ENCODE results near the gene ANO2.

Gene ANO2

GRCh38 chr12:5967645-5968415, 22.8 kb upstream of the ANO2 start:
- no peak for DNase-seq
- H3K27ac ChIP-seq: no peak overlapping the region
- H3K27me3 ChIP-seq (replicated peaks): no peaks in the 10 kb centered on the region
- in situ Hi-C loops (cut with HindIII; ENCODE audit: low pct_ligation_motif_present, low sequenced_read_pairs): no loop called here
- H3K36me3 ChIP-seq (replicated peaks): no peaks in the 10 kb centered on the region
- H3K4me3 ChIP-seq (ENCODE audit: low read depth, low read length): no peak overlapping the region
- TF ChIP-seq CTCF (IDR thresholded peaks at IDR 0.05; ENCODE audit: low read depth, low read length, missing control alignments): no peak

DNA sequence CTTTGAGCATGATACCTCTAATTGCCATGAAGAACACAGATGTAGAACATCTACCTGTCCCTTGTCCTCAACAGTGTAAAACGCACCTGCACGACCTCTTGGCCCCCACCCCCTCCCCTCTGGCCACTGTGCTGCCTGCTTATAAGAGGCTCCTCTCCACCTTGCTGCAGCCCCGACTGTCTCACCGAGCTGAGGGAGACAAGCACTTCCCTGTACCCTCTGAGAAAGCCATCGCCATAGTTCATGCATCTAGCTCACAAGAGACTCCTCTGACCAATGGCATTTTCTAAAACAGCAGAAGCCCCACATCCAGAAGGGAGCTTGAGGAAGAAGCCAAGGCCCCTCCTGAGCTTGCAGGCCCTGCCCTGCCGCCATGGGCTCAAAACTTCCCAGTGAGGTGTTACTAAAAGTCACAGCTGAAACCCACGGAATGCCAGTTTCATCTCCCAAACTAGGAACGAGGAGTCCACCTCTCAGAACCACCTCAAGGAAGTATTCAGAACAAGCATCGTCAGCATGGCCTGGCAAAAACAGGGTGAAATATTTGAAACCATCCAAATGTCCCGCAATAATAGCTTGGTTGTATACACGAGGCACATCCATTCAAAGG, 21.5 kb upstream of the ANO2 start:
- no peak for TF ChIP-seq CTCF (IDR thresholded peaks at IDR 0.05; ENCODE audit: low read depth, low read length, missing control alignments)
- Histone ChIP-seq H3K36me3 (replicated peaks) (no peaks in the 10 kb centered on the region), H3K4me3 (ENCODE audit: low read depth, low read length) (no peak overlapping the region), H3K27me3 (replicated peaks) (no peaks in the 10 kb centered on the region), H3K27ac (no peak overlapping the region)
- in situ Hi-C loops (cut with HindIII; ENCODE audit: low pct_ligation_motif_present, low sequenced_read_pairs): no loop called here
- DNase-seq: no peak

DNA sequence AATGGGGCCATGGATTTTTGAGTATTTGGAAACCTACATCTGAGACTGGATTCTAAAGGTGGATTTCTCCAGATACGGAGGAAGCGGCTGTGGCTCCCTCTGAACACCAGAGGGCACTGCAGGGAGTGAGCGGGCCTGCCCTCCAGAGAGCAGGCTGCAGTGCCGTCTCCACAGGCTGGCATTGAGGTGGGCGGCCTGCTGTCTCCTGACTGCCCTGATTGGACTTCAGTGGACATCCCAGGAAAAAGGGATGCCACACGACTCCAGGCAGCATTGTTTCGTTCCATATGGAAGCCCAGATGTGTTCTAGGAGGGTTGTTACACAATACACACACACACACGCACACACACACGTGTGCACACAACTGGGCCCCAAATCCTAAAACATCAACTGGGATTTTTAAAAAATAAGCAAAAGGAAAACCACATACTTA, 20.9 kb upstream of the ANO2 start:
- peak; percentile 95 for TF ChIP-seq CTCF (IDR thresholded peaks at IDR 0.05; ENCODE audit: low read depth, low read length, missing control alignments)
- Histone ChIP-seq H3K4me3 (ENCODE audit: low read depth, low read length) (no peak overlapping the region), H3K36me3 (replicated peaks) (no peaks in the 10 kb centered on the region), H3K27ac (no peak overlapping the region), H3K27me3 (replicated peaks) (no peaks in the 10 kb centered on the region)
- in situ Hi-C loops (cut with HindIII; ENCODE audit: low pct_ligation_motif_present, low sequenced_read_pairs): no loop called here
- DNase-seq: peak; percentile 28

DNA sequence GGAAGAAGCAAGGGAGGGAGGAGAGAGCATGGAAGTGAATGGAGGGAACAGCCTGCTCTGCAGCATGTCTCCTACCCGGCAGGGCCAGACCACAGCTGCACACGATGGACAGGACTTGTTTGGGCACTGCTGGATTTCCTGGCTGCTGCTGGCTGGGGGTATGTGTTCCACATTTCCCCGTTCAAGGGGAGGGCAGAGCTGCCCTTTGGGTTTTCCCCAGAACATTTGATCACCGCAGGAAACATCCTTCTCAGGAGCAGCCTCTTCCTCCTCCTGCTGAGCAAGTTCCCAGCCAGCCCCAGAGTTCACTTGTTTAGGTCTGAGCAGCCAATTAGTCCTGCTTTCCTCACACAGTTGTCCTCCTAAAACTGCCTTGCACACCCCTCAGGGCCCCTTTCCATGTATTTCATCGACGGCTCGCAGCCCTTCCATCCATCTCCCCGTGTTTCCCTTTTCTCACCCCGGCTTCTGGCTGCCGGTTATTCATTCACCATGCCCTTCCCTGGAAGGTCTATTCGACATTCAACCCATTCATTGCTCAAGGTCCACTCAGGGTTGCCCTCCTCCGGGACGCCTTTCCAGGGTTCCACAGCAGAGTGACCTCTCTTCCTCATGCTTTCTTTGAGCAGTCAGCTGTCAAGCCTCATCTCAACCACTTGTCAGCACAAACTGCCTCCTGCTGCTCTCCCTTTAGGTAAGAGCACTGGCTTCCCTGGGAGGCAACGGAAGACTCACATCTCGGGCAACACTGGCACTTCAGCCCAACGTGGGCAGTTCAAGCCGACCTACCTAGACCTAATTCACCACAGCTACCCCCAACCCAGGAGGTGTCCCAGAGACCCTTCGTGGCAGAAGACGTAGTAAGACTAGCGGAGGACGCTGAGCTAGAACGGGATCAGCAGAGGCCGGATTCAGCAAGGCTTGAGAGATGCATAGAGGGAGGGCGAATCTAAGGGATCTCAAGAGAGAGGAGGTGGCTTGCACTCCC, 20.1 kb upstream of the ANO2 start:
- DNase-seq: no peak
- Histone ChIP-seq H3K4me3 (ENCODE audit: low read depth, low read length) (no peak overlapping the region), H3K27ac (no peak overlapping the region), H3K27me3 (replicated peaks) (no peaks in the 10 kb centered on the region), H3K36me3 (replicated peaks) (no peaks in the 10 kb centered on the region)
- TF ChIP-seq CTCF (IDR thresholded peaks at IDR 0.05; ENCODE audit: low read depth, low read length, missing control alignments): no peak
- in situ Hi-C loops (cut with HindIII; ENCODE audit: low pct_ligation_motif_present, low sequenced_read_pairs): no loop called here

GRCh38 chr12:5963515-5963914, 18.5 kb upstream of the ANO2 start:
- no peak for TF ChIP-seq CTCF (IDR thresholded peaks at IDR 0.05; ENCODE audit: low read depth, low read length, missing control alignments)
- H3K27me3 ChIP-seq (replicated peaks): no peaks in the 10 kb centered on the region
- no peak overlapping the region for H3K27ac ChIP-seq
- DNase-seq: no peak
- in situ Hi-C loops (cut with HindIII; ENCODE audit: low pct_ligation_motif_present, low sequenced_read_pairs): no loop called here
- no peak overlapping the region for H3K4me3 ChIP-seq (ENCODE audit: low read depth, low read length)
- H3K36me3 ChIP-seq (replicated peaks): no peaks in the 10 kb centered on the region
